H1 (cell line): ENCODE results near the gene APOL1. TPM values are rescaled to one million over a fixed set of nuclear protein-coding genes. Genes with fewer than 3 reads are reported as not detected.

Experiments used
- ASH2L ChIP-seq: fragments of 200-600, 300-600 bp; sonication (generic); IDR thresholded peaks from one replicate; pipeline ENCODE4 v1.7.1; 2017; ENCODE audit warnings: low read length
- BACH1 ChIP-seq: IDR thresholded peaks from 2 replicates; pipeline ENCODE4 v1.6.1; 2012; ENCODE audit warnings: low read length, improper control_type of control experiment
- HDAC2 ChIP-seq, 2 experiments: fragments of 300-600 bp in 1 of 2; sonication (generic) in 1 of 2; IDR thresholded peaks; 2 replicates each; pipeline ENCODE4 v1.6.1; 2011 to 2012; ENCODE audit warnings: low read depth in 2 of 2, low read length in 2 of 2, mild to moderate bottlenecking in 2 of 2, moderate library complexity in 2 of 2, borderline replicate concordance in 1 of 2, inconsistent platforms in 1 of 2
- KDM4A ChIP-seq: IDR thresholded peaks from one replicate; pipeline ENCODE4 v1.7.1; 2012; ENCODE audit warnings: low read depth, mild to moderate bottlenecking, moderate library complexity, low read length, inconsistent platforms; ENCODE audit not compliant: severe bottlenecking
- RXRA ChIP-seq: IDR thresholded peaks from 2 replicates; pipeline ENCODE4 v1.6.1; 2011; ENCODE audit warnings: low read depth, mild to moderate bottlenecking, low read length, moderate library complexity; ENCODE audit not compliant: insufficient read depth
- polyA plus RNA-seq, 7 experiments: library from polyadenylated mRNA; depleted of rRNA in 3 of 7; stranded (reverse) in 5 of 7; unstranded in 2 of 7; fragments of >200 nt in 5 of 7; fragments of 200-250 nt in 2 of 7; gene quantifications; 1 replicate in 5 of 7; 2 replicates in 1 of 7; 4 replicates in 1 of 7; pipeline versions ENCODE4 v1.2.1 to v1.2.3, GENCODE V29; 2011 to 2013; ENCODE audit warnings: missing spikeins in 2 of 7, mixed read lengths in 2 of 7
- total RNA-seq: library from RNA; stranded (reverse); fragmentation: NEBNext Ultra II Directional; extraction: Animal tissue kit (Norgen Biotek cat#: 25700); gene quantifications from 2 replicates; pipeline ENCODE4 v1.2.1, GENCODE V29; 2021
- TF ChIP-seq, protein P1 (sequence below): fragments of 300-600 bp; sonication (generic); IDR thresholded peaks from 2 replicates; pipeline ENCODE4 v1.7.1; 2012; ENCODE audit warnings: low read length, moderate library complexity, mild to moderate bottlenecking, inconsistent platforms; ENCODE audit not compliant: insufficient replicate concordance

Gene APOL1
- total and polyA plus RNA-seq, 2 of the 8 experiments (the other 6 are each of a cell fraction or from before 2014, with no cell fraction given) = not detected

DNA sequence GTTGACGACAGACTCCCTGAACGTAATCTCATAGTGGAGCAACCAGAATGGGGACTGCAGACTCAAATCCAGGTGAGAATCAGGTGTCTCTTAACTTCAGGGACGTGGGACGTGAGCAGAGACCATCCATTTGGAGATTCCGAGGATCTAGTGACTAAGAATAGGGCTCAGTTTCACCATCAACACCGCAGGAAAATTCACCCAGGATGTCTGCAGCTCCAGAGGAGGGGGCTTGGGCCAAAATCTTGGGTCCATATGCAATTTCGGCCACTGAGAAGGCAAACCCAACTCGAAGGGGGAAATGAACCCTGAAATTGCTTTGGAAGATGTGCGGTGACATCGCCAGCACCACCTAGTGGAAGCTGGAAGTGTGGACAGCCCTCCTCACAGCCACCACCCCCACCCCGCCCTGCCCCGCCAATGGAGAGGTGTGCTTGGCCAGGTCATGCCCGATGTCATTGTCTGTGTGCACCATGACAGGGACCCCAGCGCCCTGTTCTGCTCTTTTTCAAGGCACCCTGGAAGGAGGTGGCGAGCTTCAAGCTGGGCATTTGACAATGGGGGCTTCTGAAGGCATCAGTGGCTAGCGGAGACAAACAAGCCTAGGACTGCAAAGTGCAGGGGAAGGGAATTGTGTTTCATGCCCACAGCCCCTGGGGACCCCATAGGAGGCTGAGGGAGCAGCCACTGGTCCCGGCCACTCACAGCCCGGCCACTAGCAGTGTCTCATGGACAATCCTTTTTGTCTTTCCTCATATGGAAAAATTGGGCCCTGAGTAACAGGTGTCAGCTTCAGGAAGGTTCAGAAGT, 24.8 kb downstream of the APOL1 start (continued):
- TF ChIP-seq KDM4A (peak; percentile 22), BACH1 (no peak), HDAC2 (IDR thresholded peaks at IDR 0.05; ENCODE audit: borderline replicate concordance in 1 of 2, low read depth in 2 of 2, low read length in 2 of 2) (peak in 1 of 2 experiments; percentile 12; a peak in 1 of 4 replicates), ASH2L (no peak), RXRA (no peak)
- TF ChIP-seq, protein P1, sequence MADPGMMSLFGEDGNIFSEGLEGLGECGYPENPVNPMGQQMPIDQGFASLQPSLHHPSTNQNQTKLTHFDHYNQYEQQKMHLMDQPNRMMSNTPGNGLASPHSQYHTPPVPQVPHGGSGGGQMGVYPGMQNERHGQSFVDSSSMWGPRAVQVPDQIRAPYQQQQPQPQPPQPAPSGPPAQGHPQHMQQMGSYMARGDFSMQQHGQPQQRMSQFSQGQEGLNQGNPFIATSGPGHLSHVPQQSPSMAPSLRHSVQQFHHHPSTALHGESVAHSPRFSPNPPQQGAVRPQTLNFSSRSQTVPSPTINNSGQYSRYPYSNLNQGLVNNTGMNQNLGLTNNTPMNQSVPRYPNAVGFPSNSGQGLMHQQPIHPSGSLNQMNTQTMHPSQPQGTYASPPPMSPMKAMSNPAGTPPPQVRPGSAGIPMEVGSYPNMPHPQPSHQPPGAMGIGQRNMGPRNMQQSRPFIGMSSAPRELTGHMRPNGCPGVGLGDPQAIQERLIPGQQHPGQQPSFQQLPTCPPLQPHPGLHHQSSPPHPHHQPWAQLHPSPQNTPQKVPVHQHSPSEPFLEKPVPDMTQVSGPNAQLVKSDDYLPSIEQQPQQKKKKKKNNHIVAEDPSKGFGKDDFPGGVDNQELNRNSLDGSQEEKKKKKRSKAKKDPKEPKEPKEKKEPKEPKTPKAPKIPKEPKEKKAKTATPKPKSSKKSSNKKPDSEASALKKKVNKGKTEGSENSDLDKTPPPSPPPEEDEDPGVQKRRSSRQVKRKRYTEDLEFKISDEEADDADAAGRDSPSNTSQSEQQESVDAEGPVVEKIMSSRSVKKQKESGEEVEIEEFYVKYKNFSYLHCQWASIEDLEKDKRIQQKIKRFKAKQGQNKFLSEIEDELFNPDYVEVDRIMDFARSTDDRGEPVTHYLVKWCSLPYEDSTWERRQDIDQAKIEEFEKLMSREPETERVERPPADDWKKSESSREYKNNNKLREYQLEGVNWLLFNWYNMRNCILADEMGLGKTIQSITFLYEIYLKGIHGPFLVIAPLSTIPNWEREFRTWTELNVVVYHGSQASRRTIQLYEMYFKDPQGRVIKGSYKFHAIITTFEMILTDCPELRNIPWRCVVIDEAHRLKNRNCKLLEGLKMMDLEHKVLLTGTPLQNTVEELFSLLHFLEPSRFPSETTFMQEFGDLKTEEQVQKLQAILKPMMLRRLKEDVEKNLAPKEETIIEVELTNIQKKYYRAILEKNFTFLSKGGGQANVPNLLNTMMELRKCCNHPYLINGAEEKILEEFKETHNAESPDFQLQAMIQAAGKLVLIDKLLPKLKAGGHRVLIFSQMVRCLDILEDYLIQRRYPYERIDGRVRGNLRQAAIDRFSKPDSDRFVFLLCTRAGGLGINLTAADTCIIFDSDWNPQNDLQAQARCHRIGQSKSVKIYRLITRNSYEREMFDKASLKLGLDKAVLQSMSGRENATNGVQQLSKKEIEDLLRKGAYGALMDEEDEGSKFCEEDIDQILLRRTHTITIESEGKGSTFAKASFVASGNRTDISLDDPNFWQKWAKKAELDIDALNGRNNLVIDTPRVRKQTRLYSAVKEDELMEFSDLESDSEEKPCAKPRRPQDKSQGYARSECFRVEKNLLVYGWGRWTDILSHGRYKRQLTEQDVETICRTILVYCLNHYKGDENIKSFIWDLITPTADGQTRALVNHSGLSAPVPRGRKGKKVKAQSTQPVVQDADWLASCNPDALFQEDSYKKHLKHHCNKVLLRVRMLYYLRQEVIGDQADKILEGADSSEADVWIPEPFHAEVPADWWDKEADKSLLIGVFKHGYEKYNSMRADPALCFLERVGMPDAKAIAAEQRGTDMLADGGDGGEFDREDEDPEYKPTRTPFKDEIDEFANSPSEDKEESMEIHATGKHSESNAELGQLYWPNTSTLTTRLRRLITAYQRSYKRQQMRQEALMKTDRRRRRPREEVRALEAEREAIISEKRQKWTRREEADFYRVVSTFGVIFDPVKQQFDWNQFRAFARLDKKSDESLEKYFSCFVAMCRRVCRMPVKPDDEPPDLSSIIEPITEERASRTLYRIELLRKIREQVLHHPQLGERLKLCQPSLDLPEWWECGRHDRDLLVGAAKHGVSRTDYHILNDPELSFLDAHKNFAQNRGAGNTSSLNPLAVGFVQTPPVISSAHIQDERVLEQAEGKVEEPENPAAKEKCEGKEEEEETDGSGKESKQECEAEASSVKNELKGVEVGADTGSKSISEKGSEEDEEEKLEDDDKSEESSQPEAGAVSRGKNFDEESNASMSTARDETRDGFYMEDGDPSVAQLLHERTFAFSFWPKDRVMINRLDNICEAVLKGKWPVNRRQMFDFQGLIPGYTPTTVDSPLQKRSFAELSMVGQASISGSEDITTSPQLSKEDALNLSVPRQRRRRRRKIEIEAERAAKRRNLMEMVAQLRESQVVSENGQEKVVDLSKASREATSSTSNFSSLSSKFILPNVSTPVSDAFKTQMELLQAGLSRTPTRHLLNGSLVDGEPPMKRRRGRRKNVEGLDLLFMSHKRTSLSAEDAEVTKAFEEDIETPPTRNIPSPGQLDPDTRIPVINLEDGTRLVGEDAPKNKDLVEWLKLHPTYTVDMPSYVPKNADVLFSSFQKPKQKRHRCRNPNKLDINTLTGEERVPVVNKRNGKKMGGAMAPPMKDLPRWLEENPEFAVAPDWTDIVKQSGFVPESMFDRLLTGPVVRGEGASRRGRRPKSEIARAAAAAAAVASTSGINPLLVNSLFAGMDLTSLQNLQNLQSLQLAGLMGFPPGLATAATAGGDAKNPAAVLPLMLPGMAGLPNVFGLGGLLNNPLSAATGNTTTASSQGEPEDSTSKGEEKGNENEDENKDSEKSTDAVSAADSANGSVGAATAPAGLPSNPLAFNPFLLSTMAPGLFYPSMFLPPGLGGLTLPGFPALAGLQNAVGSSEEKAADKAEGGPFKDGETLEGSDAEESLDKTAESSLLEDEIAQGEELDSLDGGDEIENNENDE = no peak
- TF ChIP-seq, all 59 proteins: peak for 5
